ENCODE data around the gene FAM228B.
"Not testable (repeated sequence)": the region's sequence is repeated elsewhere in the genome, so short reads cannot be mapped to it uniquely, and the experiment has no call there.

Gene FAM228B

DNA sequence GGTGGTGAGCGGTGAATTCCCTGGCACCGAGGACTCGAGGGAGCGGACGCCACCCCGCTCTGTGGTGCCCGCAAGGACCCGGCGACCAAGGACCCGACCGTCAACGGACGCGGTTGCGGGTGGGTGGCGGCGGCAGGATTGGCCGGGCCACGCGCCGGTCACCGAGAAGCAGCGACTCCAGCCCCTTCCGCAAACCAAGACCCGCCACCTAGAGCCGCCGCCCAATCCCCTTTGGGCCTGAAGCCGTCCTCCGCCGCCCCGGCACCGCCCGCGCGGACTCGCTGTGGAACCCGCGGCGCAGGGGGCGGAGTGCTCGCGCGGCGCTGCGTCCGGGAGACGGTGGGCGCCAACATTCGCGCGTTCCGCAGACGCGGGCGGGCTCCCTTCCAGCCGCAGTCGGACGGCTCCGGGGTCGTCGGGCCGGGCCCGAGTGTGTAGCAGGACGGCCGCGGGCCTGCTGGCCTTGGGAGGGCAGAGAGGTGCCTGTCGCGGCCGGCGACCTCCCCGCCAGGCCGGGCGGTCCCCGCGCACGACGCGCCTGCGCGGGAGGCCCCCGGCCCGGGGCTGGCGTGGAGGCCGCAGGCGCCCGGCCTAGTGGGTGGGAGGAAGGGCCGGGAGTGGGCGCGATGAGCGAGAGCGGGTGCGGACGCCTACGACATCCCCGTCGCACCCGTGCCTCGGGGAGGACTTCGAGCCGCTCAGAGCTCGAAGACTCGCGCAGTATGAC lies at the start of gene FAM228B, which contains the start of gene PFN4:
Gene FAM228B (plus strand): TSS at position 275 of the 727 bp plus-strand sequence. CDS start 893 bp downstream, outside the sequence.
Gene PFN4 (minus strand): TSS at position 140 of the 727 bp plus-strand sequence. CDS start 799 bp downstream, outside the sequence.
- in situ Hi-C loops (cut with MboI; ENCODE audit: low sequenced_read_pairs), result no loop called here

DNA sequence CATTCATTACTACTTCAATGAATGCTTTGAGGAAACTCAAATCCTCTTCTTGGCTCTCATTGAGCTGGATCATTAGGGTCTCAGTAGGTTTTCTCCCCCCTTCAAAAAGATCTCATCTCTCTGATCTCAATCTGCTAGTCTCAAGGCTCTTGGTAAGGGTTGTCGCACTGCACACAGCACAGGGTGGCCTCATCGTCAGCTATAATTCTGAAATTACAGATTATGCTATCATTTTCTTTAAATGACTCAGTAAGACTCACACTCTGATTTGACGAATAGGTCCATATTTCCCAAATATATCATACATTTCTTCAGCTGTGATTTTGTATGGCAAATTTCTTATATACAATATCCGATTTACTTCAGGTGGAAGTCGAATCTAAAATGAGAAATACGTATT lies 49.5 kb upstream of the FAM228B start:
- in situ Hi-C loops (cut with MboI; ENCODE audit: low sequenced_read_pairs), result no loop called here

DNA sequence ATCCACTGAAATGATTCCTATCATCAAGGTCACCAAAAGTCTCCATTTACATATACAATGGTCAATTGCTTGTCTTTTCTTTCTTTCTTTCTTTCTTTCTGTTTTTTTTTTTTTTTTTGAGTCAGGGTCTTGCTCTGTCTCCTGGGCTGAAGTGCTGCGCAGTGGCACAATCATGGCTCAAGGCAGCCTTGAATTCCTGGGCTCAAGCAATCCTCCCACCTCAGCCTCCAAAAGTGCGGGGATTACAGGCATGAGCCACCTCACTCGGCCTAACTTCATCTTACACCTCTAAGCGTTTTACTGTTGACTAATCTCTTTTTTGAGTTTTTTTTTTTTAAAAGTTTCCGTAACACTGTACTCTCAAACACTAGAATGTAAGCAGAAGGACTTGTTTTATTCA lies 48.0 kb upstream of the FAM228B start:
- in situ Hi-C loops (cut with MboI; ENCODE audit: low sequenced_read_pairs), result no loop called here

DNA sequence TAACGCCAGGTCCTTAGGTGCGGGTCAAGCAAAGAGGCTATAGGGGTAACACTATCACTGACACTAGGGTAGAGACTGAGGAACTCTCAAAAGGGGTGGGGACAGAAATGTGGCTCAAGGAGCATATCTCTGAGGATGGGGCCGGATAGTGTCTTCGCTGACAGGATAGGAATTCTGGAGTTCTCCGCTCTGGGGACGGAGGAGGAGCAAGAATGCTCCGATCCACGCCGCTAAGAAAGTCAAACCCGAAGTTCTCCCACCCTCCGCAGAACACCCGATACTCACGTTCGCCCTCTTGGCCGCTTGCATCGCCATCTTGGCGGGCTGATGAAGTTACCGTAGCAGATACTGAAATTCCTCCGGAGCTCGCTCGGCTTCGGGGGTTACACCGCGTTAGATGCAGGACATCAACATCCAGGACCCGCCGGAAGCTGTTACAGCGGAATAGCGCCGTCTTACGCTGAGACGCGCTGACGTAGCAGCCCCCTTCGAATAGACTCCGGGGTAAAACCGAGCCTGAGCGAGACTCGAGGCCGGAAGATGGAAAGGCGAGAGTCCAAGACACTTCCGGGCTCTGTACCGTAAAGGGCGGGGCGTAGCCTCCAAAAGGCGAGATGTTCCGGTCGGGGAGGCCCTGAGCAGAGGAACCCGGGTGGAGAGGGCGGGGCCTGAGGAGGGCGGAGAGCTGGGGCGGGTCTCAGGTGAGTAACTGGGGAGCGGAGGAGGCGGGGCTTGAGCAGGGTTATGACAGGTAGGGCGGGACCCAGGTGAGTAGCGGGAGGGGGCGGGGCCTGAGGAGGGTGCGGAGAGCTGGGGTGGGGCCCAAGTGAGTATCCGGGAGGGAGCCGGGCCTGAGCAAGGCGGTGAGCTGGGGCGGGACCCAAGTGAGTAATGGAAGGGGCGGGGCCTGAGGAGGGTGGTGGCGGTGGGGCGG lies 47.1 kb upstream of the FAM228B start, which contains the start of gene SF3B6:
Gene SF3B6 (minus strand): TSS at position 412 of the 934 bp plus-strand sequence. CDS start 97 bp downstream, at position 315.
- in situ Hi-C loops (cut with MboI; ENCODE audit: low sequenced_read_pairs), result no loop called here

DNA sequence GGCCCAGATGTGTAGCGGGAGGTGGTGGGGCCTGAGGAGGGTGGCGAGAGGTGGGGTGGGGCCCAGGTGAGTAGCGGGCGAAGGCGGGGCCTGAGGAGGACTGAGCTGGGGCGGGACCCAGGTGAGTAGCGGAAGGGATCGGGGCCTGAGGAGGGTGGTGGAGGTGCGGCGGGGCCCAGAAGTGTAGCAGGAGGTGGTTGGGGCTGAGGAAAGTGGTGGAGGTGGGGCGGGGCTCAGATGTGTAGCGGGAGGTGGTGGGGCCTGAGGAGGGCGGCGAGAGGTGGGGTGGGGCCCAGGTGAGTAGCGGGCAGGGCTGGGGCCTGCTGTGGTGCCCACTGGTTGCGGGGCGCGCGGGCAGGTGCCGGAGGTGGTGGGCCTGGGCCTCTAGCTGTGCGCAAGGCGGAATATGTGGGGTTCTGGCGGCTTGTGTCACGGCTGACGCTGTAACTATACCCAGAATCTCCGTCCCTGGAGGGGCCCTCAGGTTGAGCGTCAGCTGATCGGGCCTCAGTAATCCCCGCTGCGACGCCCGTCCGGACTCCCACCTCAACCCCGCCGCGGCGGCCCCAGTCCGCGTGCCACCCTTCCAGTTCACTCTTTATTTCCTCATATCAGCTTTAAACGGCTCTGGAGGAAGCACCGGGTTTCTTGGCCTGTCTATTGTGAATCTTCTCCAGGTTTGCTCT lies 46.3 kb upstream of the FAM228B start:
- in situ Hi-C loops (cut with MboI; ENCODE audit: low sequenced_read_pairs), result no loop called here

DNA sequence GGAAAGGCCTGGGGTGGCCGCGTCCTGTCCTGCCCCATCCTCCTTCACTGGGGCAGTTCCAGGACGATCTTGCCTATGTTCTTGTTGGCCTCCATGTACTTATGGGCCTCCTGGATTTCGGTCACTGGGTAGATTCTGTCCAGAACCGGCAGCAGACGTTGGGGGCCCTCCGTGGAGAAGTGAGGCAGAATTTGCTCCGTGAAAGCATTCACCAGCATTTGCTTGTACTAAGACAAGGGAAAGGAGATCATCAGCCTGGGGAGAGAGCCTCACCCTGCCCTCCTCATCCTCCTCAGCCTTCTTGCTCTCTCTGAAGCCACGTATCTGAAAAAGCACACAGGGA lies 45.8 kb upstream of the FAM228B start:
- in situ Hi-C loops (cut with MboI; ENCODE audit: low sequenced_read_pairs), result no loop called here

DNA sequence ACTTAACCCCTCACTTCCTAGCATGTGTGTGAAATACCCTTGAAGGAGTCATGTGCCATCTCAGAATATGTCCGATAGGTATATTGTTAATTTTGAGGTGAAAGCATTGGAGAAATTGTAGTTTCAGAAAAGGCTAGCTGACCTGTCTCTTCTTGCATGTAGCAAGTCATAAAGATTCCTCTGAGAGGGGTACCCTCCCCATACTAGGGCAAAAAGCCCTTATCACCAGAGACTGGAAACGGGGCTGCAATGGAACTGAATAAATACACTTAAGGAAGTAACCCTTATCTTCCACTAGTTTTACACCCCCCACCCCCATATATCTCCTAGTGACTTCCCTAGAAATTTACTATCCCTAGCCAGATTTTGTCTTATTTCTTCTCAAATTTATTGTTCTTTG lies 45.4 kb upstream of the FAM228B start:
- in situ Hi-C loops (cut with MboI; ENCODE audit: low sequenced_read_pairs), result no loop called here

DNA sequence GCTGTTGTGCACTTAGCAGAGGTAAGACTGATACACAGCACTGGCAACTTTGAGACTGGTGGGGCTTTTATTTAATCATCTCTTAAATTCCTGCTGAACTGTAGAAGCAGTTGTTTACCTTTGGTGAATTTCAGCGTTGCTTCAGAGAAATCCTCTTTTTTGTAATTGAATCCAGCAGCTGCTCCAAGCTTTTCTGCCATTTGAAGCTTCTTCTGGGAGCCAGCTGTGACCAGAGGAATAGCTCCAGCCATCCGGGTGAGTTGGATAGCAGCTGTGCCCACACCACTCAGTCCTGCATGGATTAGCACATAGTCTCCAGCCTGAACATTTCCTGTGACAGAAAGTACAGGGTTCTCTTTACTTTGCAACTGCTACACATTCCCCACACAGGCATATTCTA lies 42.6 kb upstream of the FAM228B start:
- in situ Hi-C loops (cut with MboI; ENCODE audit: low sequenced_read_pairs), result no loop called here

DNA sequence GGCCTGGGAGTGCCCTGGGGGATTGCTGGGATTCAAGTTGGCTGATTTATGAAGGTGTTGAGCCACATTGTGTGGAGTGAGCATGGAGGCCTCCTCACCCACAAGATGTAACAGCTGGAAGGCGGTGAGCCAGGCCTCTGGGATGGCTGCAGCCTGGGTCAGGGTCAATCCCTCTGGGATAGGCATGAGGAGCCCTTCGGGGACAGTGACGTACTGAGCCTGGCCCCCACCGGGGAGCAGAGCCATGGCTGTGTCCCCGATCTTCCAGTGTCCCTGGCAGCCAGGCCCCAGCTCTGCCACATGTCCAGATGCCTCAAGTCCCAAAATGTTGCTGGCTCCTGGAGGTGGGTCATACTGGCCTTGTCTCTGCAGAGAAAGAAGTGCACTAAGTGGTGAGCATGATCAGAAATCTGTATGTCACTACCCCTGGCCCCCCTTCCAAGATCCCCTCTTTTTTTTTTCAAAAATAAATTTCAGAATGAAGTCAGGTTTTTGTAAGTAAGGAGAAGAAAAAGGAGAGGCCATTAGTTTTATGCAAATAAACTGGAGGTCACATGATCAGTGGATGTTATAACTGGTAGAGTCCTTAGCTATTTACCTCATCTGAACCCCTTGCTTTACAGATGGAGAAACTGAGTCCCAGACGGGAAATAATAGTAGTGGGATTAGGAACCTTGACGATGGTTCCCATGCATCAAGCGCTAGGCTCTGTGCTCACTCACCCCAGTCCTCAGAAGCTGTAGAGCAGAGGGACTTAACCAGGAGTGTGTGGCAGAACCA lies 40.3 kb upstream of the FAM228B start:
- in situ Hi-C loops (cut with MboI; ENCODE audit: low sequenced_read_pairs), result no loop called here

DNA sequence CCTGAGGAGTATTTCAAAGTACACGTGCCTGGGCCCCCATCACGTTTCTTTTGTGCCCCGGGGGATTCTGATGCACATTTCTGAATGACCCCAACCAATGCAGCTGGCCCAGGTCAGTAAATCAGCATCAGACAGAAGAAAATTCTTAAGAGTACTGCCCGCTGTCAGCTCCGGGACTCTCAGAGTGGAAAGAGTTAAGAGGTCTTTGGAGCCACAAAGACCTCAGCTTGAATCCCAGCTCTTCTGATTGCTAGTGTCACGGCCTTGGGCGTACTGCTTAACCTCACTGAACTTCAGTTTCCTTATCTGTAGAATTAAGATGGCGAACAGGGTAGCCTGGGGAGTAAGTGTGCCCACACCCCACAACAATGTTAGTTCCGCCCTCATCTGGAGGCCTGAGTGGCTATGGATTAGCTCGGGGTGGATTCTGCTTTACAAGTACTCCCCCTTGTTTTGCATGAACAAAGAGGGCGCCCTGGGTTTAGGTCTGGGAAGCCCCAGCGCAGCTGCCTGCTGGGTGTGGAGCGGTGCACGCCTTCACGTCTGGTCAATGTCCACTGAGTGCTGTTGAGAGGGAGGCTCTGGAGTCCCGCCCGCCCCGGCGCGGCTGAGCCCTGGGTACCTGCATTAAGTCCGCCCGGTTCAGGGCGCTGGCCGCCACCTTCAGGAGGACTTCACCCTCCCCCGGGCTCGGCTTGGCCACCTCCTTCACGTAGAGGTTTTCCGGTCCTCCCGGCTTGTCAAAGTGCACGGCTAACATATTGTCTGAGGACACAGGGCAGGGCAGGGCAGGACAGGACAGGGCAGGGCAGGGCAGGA lies 39.5 kb upstream of the FAM228B start:
- in situ Hi-C loops (cut with MboI; ENCODE audit: low sequenced_read_pairs), result no loop called here

DNA sequence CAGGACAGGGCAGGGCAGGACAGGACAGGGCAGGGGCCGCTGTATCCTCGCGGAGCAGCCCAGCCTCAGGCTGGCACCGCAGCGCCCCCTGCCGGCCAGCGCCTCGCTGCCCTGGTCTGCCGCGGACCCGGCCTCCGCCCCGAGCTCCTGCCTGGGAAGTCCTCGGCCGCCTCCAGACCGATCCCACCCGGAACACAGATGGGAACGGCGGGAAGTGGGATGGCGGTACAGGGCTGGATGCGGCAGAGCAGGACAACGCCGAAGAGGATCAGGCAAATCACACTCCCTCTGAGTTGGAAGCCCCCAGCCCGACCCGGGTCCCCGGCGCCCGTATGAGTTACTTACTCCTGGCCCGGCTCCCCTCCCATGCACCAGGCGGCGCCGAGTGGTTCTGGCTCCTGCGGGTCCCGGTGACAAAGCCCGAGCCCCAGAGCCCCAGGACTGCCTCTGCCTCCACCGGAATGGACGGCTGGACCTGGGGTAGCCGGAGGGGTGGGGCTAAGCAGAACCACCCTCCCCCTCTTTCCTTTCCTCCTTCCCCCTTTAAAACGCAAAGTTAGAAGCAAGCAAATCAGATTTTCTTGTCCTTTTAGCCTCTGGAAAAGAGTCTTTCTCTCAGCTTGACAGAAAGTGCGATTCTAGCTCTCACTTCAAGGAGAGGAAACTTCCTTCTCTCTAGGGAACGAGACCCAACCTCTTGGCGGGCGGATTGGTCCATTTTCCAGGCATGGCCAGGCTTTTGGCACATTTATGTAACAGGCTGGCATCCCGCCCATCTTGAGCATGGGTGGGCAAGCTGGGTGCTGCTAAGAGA lies 38.7 kb upstream of the FAM228B start, which contains the start of gene TP53I3:
Gene TP53I3 (minus strand): TSS at position 449 of the 814 bp plus-strand sequence. CDS start 508 bp downstream, outside the sequence.
- in situ Hi-C loops (cut with MboI; ENCODE audit: low sequenced_read_pairs), result no loop called here

DNA sequence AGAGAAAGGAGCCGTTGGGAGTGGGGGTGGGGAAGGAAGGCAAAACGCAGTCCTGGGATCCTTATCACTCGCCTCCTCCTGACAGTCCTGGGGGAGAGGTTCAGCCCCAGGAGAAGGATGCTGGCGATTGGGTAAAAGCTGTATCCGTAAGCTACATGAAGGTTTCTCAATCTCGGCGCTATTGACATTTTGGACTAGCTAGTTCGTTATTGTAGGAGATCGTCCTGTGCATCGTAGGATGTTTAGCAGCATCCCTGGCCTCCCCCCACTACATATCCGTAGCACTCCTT lies 38.1 kb upstream of the FAM228B start:
- in situ Hi-C loops (cut with MboI; ENCODE audit: low sequenced_read_pairs), result no loop called here

DNA sequence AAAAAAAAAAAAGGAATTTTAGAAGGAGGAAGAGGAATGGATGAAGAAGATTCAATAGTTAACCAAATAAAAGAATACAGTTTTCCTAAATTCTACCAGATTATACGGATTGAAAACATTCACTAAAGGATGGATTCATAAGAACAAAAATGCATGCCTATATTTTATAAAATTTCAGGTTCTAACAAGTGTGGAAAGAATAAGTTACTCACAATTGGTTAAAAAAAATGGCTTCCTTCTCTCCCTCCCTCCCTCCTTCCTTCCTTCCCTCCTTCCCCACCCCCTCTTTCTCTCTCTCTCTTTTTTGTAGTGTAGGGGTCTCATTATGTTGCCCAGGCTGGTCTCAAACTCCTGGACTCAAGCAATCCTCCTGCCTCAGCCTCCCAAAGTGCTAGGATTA lies 37.0 kb upstream of the FAM228B start:
- in situ Hi-C loops (cut with MboI; ENCODE audit: low sequenced_read_pairs), result no loop called here

DNA sequence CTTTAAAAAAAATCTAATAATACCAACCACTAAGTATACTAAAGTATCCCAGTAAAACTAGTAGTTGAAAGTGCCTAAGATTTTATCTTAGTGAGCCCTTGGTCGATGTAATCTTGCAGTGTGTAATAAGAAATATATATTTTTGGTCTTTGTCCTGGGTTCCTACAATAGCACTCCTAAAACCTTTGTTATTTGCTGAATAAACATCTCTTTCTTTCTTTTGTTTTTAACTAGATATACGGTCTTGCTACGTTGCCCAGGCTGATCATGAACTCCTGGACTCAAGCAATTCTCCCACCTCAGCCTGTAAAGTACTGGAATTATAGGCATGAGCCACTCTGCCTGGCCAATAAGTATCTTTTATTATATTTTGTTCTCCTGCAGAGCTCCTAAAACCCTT lies 36.2 kb upstream of the FAM228B start:
- in situ Hi-C loops (cut with MboI; ENCODE audit: low sequenced_read_pairs), result no loop called here

DNA sequence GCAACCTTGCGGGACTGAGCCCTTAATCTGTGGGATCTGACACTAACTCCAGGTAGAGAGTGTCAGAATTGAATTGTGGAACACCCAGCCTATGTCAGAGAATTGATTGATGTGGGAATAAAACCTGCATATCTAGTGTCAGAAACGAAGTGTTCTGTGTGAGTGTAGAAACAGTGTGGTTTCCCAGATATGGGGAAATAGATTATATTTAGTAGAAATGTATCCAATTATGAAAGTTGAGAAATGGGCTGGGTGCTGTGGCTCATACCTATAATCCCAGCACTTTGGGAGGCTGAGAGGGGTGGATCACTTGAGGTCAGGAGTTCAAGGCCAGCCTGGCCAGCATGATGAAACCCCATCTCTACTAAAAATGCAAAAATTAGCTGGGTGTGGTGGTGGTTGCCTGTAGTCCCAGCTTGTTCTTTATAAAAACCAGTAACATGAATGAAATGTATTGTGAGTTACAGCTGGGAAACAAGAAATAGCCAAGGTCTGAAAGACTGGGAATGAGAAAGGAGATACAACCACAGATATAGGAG lies 34.4 kb upstream of the FAM228B start:
- in situ Hi-C loops (cut with MboI; ENCODE audit: low sequenced_read_pairs), result no loop called here

DNA sequence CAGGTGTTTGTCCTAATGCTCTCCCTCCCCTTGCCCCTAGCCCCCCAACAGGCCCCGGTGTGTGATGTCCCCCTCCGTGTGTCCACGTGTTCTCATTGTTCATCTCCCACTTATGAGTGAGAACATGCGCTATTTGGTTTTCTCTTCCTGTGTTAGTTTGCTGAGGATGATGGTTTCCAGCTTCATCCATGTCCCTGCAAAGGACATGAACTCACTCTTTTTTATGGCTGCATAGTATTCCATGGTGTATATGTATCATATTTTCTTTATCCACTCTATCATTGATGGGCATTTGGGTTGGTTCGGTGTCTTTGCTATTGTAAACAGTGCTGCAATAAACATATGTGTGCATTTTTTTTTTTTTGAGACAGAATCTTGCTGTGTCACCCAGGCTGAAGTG lies 30.0 kb upstream of the FAM228B start:
- in situ Hi-C loops (cut with MboI; ENCODE audit: low sequenced_read_pairs), result not testable (repeated sequence)

DNA sequence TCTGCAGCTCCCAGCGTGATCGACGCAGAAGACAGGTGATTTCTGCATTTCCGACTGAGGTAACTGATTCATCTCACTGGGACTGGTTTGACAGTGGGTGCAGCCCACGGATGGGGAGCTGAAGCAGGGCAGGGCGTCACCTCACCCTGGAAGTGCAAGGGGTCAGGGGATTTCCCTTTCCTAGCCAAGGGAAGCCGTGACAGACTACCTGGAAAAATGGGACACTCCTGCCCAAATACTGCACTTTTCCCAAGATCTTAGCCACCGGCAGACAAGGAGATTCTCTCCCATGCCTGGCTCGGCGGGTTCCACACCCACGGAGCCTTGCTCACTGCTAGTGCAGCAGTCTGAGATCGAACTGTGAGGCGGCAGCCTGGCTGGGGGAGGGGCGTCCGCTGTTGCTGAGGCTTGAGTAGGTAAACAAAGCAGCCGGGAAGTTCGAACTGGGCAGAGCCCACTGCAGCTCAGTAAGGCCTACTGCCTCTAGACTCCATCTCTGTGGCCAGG lies 28.0 kb upstream of the FAM228B start:
- in situ Hi-C loops (cut with MboI; ENCODE audit: low sequenced_read_pairs), result not testable (repeated sequence)

DNA sequence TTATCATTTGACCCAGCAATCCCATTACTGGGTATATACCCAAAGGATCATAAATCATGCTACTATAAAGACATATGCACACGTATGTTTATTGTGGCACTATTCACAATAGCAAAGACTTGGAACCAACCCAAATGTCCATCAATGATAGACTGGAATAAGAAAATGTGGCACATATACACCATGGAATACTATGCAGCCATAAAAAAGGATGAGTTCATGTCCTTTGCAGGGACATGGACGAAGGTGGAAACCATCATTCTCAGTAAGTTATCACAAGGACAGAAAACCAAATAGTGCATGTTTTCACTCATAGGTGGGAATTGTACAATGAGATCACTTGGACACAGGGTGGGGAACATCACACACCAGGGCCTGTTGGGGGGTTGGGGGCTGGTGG lies 22.5 kb upstream of the FAM228B start:
- in situ Hi-C loops (cut with MboI; ENCODE audit: low sequenced_read_pairs), result not testable (repeated sequence)

Measured in HL-60/S4 treated with retinoic acid at 250 ng/mL for 4 days and 3 days (cell line).